HG03575 (cell line): Measurements from ENCODE around the gene RYR2.

ENCODE experiments used
- ATAC-seq: cut with Tn5 transposase; IDR thresholded peaks from one replicate; pipeline ENCODE4 v1.9.1; 2021; ENCODE audit not compliant: unreplicated experiment, insufficient number of reproducible peaks, low FRiP score; ENCODE audit errors: extremely low read depth

Gene RYR2

DNA sequence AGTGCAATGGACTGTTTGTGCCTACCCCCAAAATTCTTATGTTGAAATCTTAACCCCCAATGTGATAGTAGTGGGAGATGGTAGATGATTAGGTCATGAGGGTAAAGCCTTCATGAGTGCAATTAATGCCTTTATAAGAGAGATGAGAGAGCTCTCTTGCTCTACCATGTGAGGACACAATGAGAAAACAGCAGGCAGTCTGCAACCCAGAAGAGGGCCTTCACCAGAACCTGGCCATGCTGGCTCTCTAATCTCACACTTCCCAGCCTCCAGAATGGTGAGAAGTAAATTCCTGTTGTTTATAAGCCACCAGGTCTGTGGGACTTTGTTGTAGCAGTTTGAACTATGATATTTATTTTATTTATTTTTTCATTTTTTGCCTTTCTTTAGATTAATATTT, 21.0 kb downstream of the RYR2 start:
- no peak for ATAC-seq

- no peak for ATAC-seq
These were observed 23.9 kb downstream of the RYR2 start for GRCh38 chr1:237065903-237066302.

DNA sequence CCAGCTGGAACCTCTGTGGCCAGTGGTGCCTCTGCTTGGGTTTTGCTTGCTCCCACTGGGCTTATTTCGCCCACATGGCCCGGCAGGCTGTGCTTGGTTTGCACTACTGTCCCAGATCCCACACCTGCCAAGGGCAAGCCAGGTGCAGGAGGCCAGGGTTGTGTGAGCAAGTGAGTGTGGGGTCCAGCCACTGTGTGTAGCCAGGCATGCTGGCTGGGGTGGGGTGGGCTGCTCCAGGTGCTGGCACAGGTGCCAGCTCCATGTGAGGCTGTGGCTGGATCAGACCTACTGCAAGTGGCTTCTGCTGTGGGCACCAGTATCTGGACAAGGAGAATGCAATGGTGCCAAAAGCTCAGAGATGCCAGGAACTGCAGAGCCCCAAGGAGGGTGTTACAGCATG, 28.5 kb downstream of the RYR2 start:
- no peak for ATAC-seq

- no peak for ATAC-seq
These were observed 29.8 kb downstream of the RYR2 start for GRCh38 chr1:237071641-237072420.

- ATAC-seq: no peak
These were observed 32.6 kb downstream of the RYR2 start for GRCh38 chr1:237074371-237075117.

- ATAC-seq: no peak
These were observed 42.5 kb downstream of the RYR2 start for GRCh38 chr1:237084341-237085077.

DNA sequence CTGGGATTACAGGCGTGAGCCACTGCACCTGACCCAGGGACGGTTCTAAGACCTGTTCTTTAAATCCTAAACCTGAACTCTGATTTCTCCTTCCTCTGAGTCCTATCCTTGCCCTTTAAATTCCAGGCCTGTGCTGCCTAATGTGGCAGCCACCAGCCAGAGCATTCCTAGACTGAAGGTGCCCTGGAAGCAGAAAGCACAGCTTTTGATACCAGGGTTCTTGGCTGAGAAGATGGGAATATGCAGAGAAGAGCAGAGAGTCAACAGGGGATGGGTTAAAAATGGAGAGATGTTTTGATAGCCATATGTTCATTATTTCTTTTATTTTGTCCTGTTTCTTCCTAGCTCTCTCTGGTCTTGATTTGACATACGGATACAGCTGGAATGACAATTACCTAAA, 49.7 kb downstream of the RYR2 start:
- no peak for ATAC-seq

- ATAC-seq: no peak
These were observed 51.7 kb downstream of the RYR2 start for GRCh38 chr1:237093691-237094090.

DNA sequence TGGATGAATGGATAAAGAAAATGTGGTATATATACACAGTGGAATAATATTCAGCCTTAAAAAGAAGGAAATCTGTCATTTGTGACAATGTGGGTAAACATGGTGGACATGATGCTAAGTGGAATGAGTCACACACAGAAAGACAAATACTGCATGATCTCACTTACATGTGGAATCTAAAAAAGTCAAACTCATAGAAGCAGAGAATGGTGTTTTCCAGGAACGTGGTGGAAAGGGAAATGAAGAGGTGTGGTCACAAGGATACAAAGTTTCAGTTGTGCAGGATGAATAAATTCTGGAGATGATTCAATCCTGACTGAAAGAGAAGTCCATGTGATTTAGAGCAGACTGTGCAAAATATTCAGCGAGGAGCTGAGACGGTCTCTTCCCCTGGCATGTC, 56.6 kb downstream of the RYR2 start:
- ATAC-seq: no peak

GRCh38 chr1:237103021-237103420, 61.0 kb downstream of the RYR2 start:
- ATAC-seq: no peak

GRCh38 chr1:237104096-237104495, 62.1 kb downstream of the RYR2 start:
- ATAC-seq: no peak

GRCh38 chr1:237105826-237106225, 63.8 kb downstream of the RYR2 start:
- no peak for ATAC-seq

DNA sequence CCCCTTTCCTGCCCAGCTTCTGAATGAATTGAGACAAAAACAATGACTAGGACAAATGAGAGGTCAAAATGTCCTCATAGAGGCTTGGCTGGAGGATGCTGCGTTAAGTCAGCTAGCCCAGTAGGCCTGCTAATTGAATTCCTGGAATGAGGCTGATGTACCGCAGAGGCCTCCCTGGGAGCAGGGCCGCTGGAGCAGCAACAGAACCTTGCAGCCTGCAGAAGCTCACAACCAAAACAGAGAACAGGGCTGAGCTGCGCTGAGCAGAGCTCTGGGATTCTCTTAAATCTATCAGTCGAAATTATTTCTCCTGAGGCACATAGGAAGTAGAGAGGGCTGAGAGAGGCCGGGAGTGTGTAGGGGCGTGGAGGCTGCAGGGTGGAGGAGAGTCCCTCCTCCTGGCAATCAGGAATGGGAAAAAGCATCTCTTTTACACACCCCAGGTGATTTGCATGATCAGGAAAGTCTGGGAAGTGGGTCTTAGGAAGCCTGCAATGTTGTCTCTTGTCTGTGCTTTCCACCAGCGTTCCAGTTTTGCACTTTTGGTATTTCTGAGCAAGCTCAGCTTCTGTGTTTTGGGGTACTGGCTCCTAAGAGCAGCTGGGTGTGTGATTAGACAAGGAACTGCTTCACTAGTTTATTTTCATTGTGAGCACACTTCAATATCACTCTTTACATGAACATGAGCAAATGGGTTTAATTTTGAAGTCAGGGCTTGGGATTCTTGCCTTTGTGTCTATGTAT, 66.5 kb downstream of the RYR2 start:
- ATAC-seq: no peak

DNA sequence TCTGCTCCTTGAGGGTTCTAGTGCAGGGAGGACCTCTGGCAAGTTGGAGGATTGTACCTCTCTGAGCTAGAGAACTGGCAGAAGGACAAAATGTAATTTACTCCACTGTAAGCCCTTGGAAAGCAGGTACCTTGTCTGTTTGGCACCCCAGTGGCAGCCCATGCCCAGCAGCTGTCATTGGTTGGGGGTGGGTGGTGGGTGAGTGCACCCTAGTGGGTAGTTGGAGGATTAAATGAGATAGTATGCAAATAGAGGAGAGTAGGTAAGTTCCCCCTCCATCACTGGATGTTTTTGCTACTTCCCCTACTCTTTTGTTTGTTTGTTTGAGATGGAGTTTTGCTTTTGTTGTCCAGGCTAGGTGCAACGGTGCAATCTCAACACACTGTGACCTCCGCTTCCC, 69.8 kb downstream of the RYR2 start:
- ATAC-seq: no peak

GRCh38 chr1:237112663-237113062, 70.7 kb downstream of the RYR2 start:
- ATAC-seq: no peak

GRCh38 chr1:237115035-237115434, 73.1 kb downstream of the RYR2 start:
- no peak for ATAC-seq

DNA sequence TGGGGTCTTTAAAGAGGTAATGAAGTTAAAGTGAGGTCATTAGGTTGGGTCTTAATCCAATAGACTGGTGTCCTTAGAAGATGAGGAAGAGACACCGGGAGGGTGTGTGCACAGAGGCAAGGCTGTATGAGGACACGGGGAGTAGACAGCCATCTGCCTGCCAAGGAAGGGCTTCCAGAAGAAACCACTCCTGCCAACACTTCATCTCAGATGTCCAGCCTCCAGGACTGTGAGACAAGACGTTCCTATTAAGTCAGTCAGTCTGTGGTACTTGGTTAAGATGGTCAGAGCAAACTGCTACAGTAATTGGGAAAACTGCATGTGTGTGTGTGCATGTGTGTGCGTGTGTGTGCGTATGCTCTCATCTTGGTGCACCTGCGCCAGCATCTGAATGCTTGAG, 77.1 kb downstream of the RYR2 start:
- no peak for ATAC-seq

DNA sequence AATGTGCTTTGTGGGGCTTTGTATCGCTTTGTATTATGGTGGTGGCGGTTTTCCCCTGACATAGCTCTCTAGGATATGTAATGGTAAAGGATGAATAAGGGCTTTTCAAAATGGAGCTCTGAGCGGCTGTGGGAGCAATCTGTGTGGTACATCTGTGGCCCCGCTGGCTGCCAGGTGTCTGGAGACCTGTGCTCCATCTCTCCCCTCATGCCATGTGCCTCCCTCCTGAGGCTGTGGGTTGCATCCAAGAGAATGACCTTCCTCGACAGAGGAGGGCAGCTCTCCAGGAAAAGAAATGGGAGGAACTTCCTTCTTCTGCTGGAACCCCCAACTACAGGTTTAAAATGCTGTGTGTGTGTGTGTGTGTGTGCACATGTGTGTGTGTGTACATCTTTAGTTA, 78.7 kb downstream of the RYR2 start:
- no peak for ATAC-seq

GRCh38 chr1:237124856-237125462, 83.0 kb downstream of the RYR2 start:
- no peak for ATAC-seq
